Subcutaneous adipose tissue (tissue), 4 donors: ENCODE measurements around the gene DROSHA. TPM values are rescaled to one million over a fixed set of nuclear protein-coding genes. Genes with fewer than 3 reads are reported as not detected.

Experiments
- total RNA-seq, 4 donors: library from RNA; depleted of rRNA; stranded (reverse); fragments of >200 nt; gene quantifications; one replicate each; pipeline ENCODE4 v1.1.0, GENCODE V29; 2016
- TF ChIP-seq, protein P1 (sequence below): fragments of 450-650 bp; IDR thresholded peaks from one replicate; pipeline ENCODE4 v1.5.1; 2016; ENCODE audit warnings: low read depth, mild to moderate bottlenecking, control low read depth, antibody characterized with exemption, moderate library complexity

DROSHA gene
- total RNA-seq, 4 donors from 2014 or later: 37.9 to 51.8 (median 40.4) TPM

DNA sequence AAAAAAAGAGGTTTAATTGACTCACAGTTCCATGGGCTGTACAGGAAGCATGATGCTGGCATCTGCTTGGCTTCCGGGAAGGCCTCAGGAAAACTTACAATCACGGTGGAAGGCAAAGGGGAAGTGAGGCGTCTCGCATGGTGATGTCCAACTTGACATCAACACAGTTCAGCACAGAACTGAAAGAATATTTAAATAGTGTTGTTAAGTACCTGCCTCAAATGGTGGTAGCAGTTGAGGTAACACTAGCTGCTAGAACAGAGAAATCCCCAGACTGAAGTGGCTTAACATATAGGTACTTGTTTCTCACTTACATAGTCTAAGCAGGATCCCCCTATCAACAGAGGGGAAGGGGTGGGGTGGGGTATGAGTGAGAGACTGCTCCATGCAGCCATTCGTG lies 141.6 kb downstream of the DROSHA start:
- TF ChIP-seq, protein P1, sequence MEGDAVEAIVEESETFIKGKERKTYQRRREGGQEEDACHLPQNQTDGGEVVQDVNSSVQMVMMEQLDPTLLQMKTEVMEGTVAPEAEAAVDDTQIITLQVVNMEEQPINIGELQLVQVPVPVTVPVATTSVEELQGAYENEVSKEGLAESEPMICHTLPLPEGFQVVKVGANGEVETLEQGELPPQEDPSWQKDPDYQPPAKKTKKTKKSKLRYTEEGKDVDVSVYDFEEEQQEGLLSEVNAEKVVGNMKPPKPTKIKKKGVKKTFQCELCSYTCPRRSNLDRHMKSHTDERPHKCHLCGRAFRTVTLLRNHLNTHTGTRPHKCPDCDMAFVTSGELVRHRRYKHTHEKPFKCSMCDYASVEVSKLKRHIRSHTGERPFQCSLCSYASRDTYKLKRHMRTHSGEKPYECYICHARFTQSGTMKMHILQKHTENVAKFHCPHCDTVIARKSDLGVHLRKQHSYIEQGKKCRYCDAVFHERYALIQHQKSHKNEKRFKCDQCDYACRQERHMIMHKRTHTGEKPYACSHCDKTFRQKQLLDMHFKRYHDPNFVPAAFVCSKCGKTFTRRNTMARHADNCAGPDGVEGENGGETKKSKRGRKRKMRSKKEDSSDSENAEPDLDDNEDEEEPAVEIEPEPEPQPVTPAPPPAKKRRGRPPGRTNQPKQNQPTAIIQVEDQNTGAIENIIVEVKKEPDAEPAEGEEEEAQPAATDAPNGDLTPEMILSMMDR: no peak

DNA sequence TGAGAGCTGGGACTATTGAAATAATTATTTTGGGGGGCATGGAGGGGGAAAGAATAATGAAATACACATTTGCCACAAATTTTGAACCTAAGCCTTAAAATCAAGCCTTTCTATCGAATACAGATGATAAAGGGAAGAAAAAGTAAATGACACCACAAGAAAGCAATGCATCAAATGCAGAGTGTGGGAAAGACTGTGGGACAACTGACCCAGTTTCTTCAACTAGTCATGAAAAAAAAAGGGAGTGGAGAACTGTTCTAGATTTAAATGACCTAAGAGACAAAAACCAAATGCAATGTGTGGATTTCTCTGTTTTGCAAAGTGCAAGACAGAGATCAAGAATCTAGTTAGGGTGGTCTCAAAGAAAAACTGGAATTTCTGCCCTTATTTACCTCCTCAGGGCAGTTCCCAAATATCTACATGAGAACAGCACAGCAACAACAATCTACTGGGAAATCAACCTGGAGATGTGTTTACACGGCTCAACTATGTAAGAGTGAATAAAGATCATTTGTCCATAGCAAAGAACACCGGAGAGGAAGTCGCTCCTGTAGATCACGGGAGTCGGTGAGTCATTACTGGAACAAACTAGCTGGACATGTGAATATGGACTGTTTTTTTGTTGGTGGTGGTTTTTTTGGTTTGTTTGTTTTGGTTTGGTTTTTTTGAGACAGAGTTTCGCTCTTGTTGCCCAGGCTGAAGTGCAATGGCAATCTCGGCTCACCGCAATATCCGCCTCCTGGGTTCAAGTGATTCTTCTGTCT lies 145.9 kb downstream of the DROSHA start:
- TF ChIP-seq, protein P1: no peak

- TF ChIP-seq, protein P1: no peak
Observed at GRCh38 chr5:31383734-31384133, 148.2 kb downstream of the DROSHA start.

GRCh38 chr5:31382051-31382878 lies 149.6 kb downstream of the DROSHA start:
- TF ChIP-seq, protein P1: no peak

- TF ChIP-seq, protein P1: no peak
Observed at GRCh38 chr5:31381299-31381698, 150.6 kb downstream of the DROSHA start.

DNA sequence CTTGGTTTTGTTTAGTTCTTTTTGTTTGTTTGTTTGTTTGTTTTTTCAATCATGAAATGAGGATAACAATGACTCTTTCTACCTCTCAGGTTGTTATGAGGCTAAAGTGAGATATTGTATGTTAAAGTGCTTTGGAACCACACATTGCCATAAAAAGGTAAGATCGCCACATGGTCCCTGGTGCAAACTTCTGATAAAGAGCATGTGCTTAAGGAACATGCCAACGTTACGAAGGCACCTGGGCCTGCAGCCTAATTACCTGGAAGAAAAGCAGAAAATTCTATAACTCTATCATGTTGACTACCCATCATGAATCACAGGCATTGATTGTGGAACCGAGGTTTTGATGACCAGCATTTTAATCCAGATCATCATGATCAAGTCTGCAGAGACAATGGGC lies 151.8 kb downstream of the DROSHA start:
- TF ChIP-seq, protein P1: no peak

GRCh38 chr5:31378838-31379237 lies 153.1 kb downstream of the DROSHA start:
- TF ChIP-seq, protein P1: no peak
